Testis (tissue), 3 donors: Measurements from ENCODE around the gene FAM107A. TPM values are rescaled to one million over a fixed set of nuclear protein-coding genes. Genes with fewer than 3 reads are reported as not detected.
A peak's percentile ranks its signal among the peaks of the same experiment; 100 is the strongest.

Experiments used
- DNase-seq: peaks from one replicate; pipeline ENCODE4 v3.0.0-alpha.2; 2019
- H3K27ac ChIP-seq, 2 donors: fragments of 200-600 bp; sonication (generic); one replicate each; pipeline ENCODE4 v1.5.1; 2019
- H3K27me3 ChIP-seq: fragments of 200-600 bp; sonication (generic); one replicate; pipeline ENCODE4 v1.5.1; 2019
- H3K36me3 ChIP-seq: fragments of 200-600 bp; sonication (generic); one replicate; pipeline ENCODE4 v1.5.1; 2017; ENCODE audit warnings: low read depth; ENCODE audit errors: missing control alignments
- H3K4me1 ChIP-seq: fragments of 200-600 bp; sonication (generic); one replicate; pipeline ENCODE4 v1.5.1; 2019
- H3K4me3 ChIP-seq, 2 donors: fragments of 200-600 bp; sonication (generic); one replicate each; pipeline ENCODE4 v1.5.1; 2017 to 2019
- H3K9me3 ChIP-seq: fragments of 200-600 bp; sonication (generic); one replicate; pipeline ENCODE4 v1.5.1; 2017
- CTCF ChIP-seq, 3 experiments: fragments of 450-650 bp in 2 of 3; fragments of 200-600 bp in 1 of 3; sonication (generic) in 1 of 3; IDR thresholded peaks; one replicate each; pipeline ENCODE4 v1.5.1; 2016 to 2019; ENCODE audit warnings: antibody characterized with exemption in 3 of 3, mild to moderate bottlenecking in 2 of 3, moderate library complexity in 1 of 3
- POLR2A ChIP-seq: fragments of 450-650 bp; IDR thresholded peaks from one replicate; pipeline ENCODE4 v1.6.1; 2017; ENCODE audit warnings: antibody characterized with exemption, mild to moderate bottlenecking, moderate library complexity
- WGBS, 2 donors: methylation state at CpG; one replicate each; pipeline ENCODE4 v1.1.5; 2018; 5-methylcytosine and 5-hydroxymethylcytosine counted together
- intact Hi-C: fragments of 100-400 bp; cut with DNase I; formaldehyde crosslinking; loops from one replicate; pipeline ENCODE4 v1.15.1; 2023; ENCODE audit warnings: low total_unique reads
- polyA plus RNA-seq: library from polyadenylated mRNA; stranded (reverse); fragments of 350-450 nt; fragmentation: Illumina TruSeq; extraction: RNeasy Lipid Tissue Mini Kit (QIAGEN cat#74804); gene quantifications from one replicate; pipeline ENCODE4 v1.2.3, GENCODE V29; 2014; ENCODE audit warnings: low read depth, low replicate concordance; ENCODE audit not compliant: insufficient read depth
- total RNA-seq, 2 donors: library from RNA; depleted of rRNA; stranded (reverse); fragments of >200 nt; gene quantifications; one replicate each; pipeline ENCODE4 v1.2.3, GENCODE V29; 2016

Gene FAM107A
- total and polyA plus RNA-seq, 3 donors from 2014 or later = 7.8 to 17.8 (median 14.8) TPM

DNA sequence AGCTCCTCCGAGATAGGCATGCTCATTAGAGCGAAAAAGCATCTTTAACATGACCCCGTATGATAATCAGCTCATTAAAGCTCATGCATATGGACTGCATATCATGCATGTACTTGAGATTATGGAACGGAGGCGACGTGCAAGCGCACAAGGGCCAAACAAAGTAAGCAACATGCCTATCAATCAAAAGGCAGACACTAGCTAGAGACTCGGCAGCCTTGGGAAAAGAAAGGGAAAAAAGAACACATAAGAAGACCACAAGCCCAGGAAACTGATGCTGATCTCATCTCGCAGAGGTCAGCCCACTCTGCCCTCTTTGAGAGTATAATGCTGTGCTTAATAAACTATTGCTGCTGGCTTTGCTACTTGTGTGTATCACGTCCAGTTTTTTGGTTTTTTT, 37.6 kb downstream of the FAM107A start:
- 86 to 91% methylated on average over 10 of the region's 10 CpGs for WGBS, 2 donors
- no peak overlapping the region for H3K27ac ChIP-seq
- no peaks in the 10 kb centered on the region for H3K9me3 ChIP-seq
- DNase-seq = no peak
- intact Hi-C loops = no loop called here
- no peaks in the 10 kb centered on the region for H3K27me3 ChIP-seq
- H3K4me3 ChIP-seq = no peak overlapping the region
- no peaks in the 10 kb centered on the region for H3K36me3 ChIP-seq
- TF ChIP-seq CTCF (IDR thresholded peaks at IDR 0.05) = no peak
- TF ChIP-seq POLR2A = no peak
- H3K4me1 ChIP-seq = peaks cover 17% of the 10 kb centered on the region

DNA sequence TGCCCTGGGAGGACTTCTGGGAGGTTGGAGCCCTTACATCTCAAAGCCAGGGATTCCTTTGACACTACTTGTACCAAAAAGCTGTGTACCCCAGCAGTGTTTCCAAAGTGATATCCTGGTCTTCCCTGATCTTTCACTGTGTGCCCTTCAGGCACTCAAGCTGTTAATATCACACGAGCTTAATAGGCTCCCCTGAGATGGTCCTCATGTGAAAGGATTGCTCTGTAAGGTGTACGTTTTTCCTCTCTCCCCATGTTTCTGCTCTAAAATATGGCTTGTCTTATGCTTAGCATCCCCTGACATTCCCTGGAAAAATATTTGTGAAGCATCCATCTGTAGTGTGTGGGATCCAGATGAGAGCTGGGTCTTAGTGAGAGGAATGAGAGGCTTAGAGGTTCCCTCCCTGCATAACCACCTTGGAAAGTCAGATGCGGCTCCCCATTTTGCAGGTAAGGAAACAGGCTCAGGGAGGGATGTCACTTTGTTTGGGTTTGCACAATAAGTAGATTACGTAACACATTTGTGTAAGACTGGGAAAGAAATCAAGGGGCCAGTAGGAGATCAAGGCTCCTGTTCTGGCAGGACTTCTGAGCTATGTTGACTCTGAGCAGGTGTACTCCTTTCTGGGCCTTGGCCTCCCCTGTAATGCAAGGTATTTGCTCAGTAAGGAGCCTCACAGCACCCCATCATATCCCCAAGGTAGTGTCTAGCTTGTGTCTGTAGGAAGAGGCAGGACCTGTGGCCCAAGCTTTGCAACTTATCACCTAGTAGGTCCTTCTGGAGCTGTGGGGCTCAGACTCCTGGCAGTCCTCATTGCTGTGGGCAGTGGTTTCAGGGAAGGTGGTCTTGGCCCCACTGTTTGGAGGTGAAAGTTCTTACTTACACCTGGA, 39.5 kb downstream of the FAM107A start:
- intact Hi-C loops = no loop called here
- Histone ChIP-seq H3K4me1 (peaks cover 17% of the 10 kb centered on the region), H3K36me3 (no peaks in the 10 kb centered on the region), H3K4me3 (no peak overlapping the region), H3K27me3 (no peaks in the 10 kb centered on the region), H3K27ac (peak overlapping the region; percentile 55 to 77), H3K9me3 (no peaks in the 10 kb centered on the region)
- 63 to 70% methylated on average over 4 of the region's 4 CpGs for WGBS, 2 donors
- TF ChIP-seq CTCF (IDR thresholded peaks at IDR 0.05) = no peak
- no peak for TF ChIP-seq POLR2A
- DNase-seq = no peak

DNA sequence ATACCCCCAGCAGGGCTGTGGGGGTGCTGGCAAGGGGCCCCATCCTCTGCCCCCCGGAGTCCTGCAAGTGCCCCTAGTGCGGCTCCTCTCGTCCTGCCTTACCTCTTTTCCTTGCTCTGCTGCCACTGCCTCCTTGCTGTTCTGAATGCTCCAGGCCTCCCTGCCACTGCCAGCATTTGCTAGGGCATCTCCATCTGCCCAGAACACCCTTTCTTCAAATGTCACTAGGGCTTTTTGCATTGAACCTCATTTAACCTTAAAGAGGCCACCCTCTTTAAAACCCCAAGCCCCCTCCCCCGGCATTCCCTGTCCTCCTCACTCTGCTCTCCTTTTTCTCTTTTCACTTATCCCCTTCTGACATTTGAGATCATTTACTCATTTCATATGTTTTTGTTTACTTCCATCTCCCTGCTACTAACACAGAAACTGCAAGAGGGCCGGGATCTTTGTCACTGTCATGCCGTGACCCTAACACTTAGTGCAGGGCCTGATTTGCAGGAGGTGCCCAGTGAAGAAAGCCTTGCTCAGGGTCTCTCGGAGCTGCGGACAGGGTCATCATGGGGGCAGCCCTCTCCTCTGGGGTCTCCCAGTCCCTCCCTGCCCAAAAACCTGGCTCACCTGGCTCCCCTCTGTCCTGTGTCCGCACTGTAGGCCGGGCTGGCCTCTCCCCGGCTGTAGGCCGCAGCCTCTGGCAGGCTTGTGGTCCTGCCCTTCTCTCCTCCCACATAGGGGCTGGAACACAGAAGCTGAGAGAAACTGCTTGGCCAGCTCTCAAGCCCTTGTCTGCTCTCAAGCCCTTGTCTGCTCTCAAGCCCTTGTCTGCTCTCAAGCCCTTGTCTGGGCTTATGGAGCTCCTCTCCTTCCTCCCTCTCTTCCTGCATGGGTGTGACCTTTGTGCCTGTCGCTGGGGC, 40.4 kb downstream of the FAM107A start, which contains the start of gene ACOX2:
ACOX2 (minus strand) TSS at position 690 of the 911 bp plus-strand sequence. CDS start 2,084 bp downstream, outside the sequence.
- intact Hi-C loops = no loop called here

More for the DNA sequence above, 40.4 kb downstream of the FAM107A start, which contains the start of gene ACOX2:
- no peaks in the 10 kb centered on the region for H3K36me3 ChIP-seq
- WGBS, 2 donors = 26 to 40% methylated on average over 13 of the region's 13 CpGs
- peaks cover 17% of the 10 kb centered on the region for H3K4me1 ChIP-seq
- DNase-seq = peak; percentile 87
- H3K27me3 ChIP-seq = no peaks in the 10 kb centered on the region
- H3K27ac ChIP-seq = peak within 1 kb of the TSS; percentile 55 to 77
- no peaks in the 10 kb centered on the region for H3K9me3 ChIP-seq
- TF ChIP-seq POLR2A (no peak), CTCF (IDR thresholded peaks at IDR 0.05) (no peak)
- peak within 1 kb of the TSS; percentile 13 to 46 for H3K4me3 ChIP-seq
